Liver (tissue), 9 donors: Measurements from ENCODE around the gene COL19A1. TPM values are rescaled to one million over a fixed set of nuclear protein-coding genes. Genes with fewer than 3 reads are reported as not detected.

Experiments used
- DNase-seq: peaks from one replicate; pipeline ENCODE4 v3.0.0-alpha.2; 2017; ENCODE audit warnings: low spot score
- H3K27ac ChIP-seq, 2 donors: one replicate each; pipeline ENCODE4 v1.7.0; 2013; ENCODE audit warnings: inconsistent platforms in 2 of 2, low read length in 2 of 2, control low read depth in 1 of 2, low read depth in 1 of 2, mild to moderate bottlenecking in 1 of 2
- H3K27me3 ChIP-seq, 4 donors: one replicate each; pipeline versions ENCODE4 v1.6.1 to v1.7.0; 2013; ENCODE audit warnings: low read length in 3 of 4, inconsistent platforms in 1 of 4, mild to moderate bottlenecking in 1 of 4, moderate library complexity in 1 of 4; ENCODE audit not compliant: control insufficient read depth in 4 of 4, insufficient read depth in 4 of 4
- H3K36me3 ChIP-seq, 4 donors: one replicate each; pipeline versions ENCODE4 v1.6.1 to v1.7.0; 2013; ENCODE audit warnings: low read length in 3 of 4, mild to moderate bottlenecking in 3 of 4, low read depth in 1 of 4, moderate library complexity in 1 of 4; ENCODE audit not compliant: control insufficient read depth in 4 of 4, insufficient read depth in 3 of 4
- H3K4me1 ChIP-seq, 4 donors: one replicate each; pipeline versions ENCODE4 v1.6.1 to v1.7.0; 2013; ENCODE audit warnings: low read length in 3 of 4, mild to moderate bottlenecking in 3 of 4, moderate library complexity in 1 of 4; ENCODE audit not compliant: control insufficient read depth in 4 of 4, insufficient read depth in 4 of 4
- H3K4me3 ChIP-seq, 3 donors: one replicate each; pipeline versions ENCODE4 v1.6.1 to v1.7.0; 2013; ENCODE audit warnings: low read length in 3 of 3, control low read depth in 1 of 3, low read depth in 1 of 3, mild to moderate bottlenecking in 1 of 3
- H3K9ac ChIP-seq, 2 donors: one replicate each; pipeline ENCODE4 v1.7.0; 2013; ENCODE audit warnings: low read length in 2 of 2, mild to moderate bottlenecking in 2 of 2, moderate library complexity in 2 of 2, control low read depth in 1 of 2, low read depth in 1 of 2
- H3K9me3 ChIP-seq, 4 donors: one replicate each; pipeline versions ENCODE4 v1.6.1 to v1.7.0; 2013; ENCODE audit warnings: low read length in 3 of 4; ENCODE audit not compliant: control insufficient read depth in 4 of 4
- FOXA1 ChIP-seq: IDR thresholded peaks from 2 replicates; pipeline ENCODE4 v1.6.1; 2016; ENCODE audit warnings: antibody characterized with exemption
- FOXA2 ChIP-seq: IDR thresholded peaks from 2 replicates; pipeline ENCODE4 v1.6.1; 2016; ENCODE audit warnings: antibody characterized with exemption
- GABPA ChIP-seq, 2 donors: IDR thresholded peaks in 1 of 2; conservative IDR thresholded peaks in 1 of 2; 2 replicates each; pipeline ENCODE4 v1.6.1; 2016; ENCODE audit warnings: antibody characterized with exemption in 2 of 2, mild to moderate bottlenecking in 1 of 2, moderate library complexity in 1 of 2
- HNF4A ChIP-seq, 2 donors: conservative IDR thresholded peaks; 2 replicates each; pipeline ENCODE4 v1.6.1; 2016; ENCODE audit warnings: antibody characterized with exemption in 2 of 2, mild to moderate bottlenecking in 2 of 2
- HNF4G ChIP-seq: IDR thresholded peaks from 2 replicates; pipeline ENCODE4 v1.6.1; 2016; ENCODE audit warnings: antibody characterized with exemption
- JUND ChIP-seq, 2 donors: IDR thresholded peaks; 2 replicates each; pipeline ENCODE4 v1.6.1; 2016; ENCODE audit warnings: antibody characterized with exemption in 2 of 2
- NR2F2 ChIP-seq: IDR thresholded peaks from 2 replicates; pipeline ENCODE4 v1.6.1; 2016; ENCODE audit warnings: antibody characterized with exemption
- RAD21 ChIP-seq, 2 donors: IDR thresholded peaks; 2 replicates each; pipeline ENCODE4 v1.6.1; 2016; ENCODE audit warnings: antibody characterized with exemption in 2 of 2, mild to moderate bottlenecking in 2 of 2
- RXRA ChIP-seq, 2 donors: IDR thresholded peaks; 2 replicates each; pipeline ENCODE4 v1.6.1; 2017 to 2018; ENCODE audit warnings: antibody characterized with exemption in 2 of 2, mild to moderate bottlenecking in 1 of 2
- SP1 ChIP-seq: IDR thresholded peaks from 2 replicates; pipeline ENCODE4 v1.6.1; 2018; ENCODE audit warnings: antibody characterized with exemption, mild to moderate bottlenecking
- TAF1 ChIP-seq: conservative IDR thresholded peaks from 2 replicates; pipeline ENCODE4 v1.6.1; 2016; ENCODE audit warnings: antibody characterized with exemption, mild to moderate bottlenecking
- YY1 ChIP-seq: IDR thresholded peaks from 2 replicates; pipeline ENCODE4 v1.6.1; 2016; ENCODE audit warnings: antibody characterized with exemption, mild to moderate bottlenecking
- WGBS: extraction: QIAGEN DNeasy Blood & Tissue Kit; methylation state at CpG from one replicate; pipeline ENCODE4 v1.1.7; 2013; 5-methylcytosine and 5-hydroxymethylcytosine counted together
- polyA plus RNA-seq, 2 donors: library from polyadenylated mRNA; stranded (reverse) in 1 of 2; unstranded in 1 of 2; fragments of 200-250 nt in 1 of 2; fragments of >200 nt in 1 of 2; fragmentation: Nextera tagmentation in 1 of 2; extraction: Ambion mirVana in 1 of 2; gene quantifications; one replicate each; pipeline versions ENCODE4 v1.2.1 to v1.2.3, GENCODE V29; 2013 to 2015
- total RNA-seq, 2 donors: library from RNA; depleted of rRNA; stranded (reverse); fragments of >200 nt; gene quantifications; one replicate each; pipeline ENCODE4 v1.2.3, GENCODE V29; 2014
- TF ChIP-seq, protein P1 (sequence below): IDR thresholded peaks from 2 replicates; pipeline ENCODE4 v1.6.1; 2016; ENCODE audit warnings: antibody characterized with exemption
- TF ChIP-seq, protein P2 (sequence below): fragments of 150-350 bp; IDR thresholded peaks from 2 replicates; pipeline ENCODE4 v1.5.1; 2017; ENCODE audit warnings: improper control_type of control experiment, low read depth, low read length; ENCODE audit not compliant: missing input control
- TF ChIP-seq, protein P3 (sequence below): IDR thresholded peaks from 2 replicates; pipeline ENCODE4 v1.6.1; 2016; ENCODE audit warnings: antibody characterized with exemption, mild to moderate bottlenecking
- TF ChIP-seq, protein P4 (sequence below): IDR thresholded peaks from 2 replicates; pipeline ENCODE4 v1.6.1; 2016; ENCODE audit warnings: antibody characterized with exemption
- donor health status: healthy.
- donor health status: healthy.
- donor health status: healthy.
- donor health status: healthy.
- donor health status: healthy.

The COL19A1 gene
- total and polyA plus RNA-seq, 4 donors: 0.25 to 0.51 TPM; not detected in 2

DNA sequence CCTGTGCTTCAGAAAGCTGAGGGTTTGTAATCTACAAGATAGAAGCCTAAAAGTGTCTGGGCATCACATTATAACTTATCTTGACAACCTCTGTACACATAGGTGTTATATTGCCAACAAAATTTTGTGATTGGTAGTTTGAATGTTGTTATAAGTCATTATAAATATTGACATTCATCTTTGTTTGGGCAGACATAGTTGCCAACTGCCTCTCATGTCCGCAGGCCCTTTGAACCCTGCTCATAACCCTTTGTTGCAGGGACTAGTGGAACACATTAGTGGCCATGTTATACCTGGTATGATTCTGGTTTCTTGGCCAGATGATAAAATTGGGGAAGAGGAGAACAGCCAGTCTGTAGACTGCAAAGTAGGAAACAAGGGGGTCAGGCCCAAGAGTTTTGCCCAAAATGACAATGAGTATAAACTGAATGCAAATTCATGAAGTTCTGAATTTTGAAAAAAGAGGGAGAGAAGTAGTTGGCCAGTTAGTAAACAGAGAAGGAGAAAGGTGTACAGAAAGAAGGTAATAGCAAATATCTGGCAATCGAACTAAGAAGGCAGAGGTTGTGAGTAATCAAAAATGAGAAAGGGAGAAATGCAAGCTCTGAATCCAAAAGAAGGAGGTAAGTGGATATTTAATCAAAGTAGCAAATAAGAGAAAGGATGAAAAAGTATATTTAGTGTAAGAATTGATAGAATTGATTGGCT lies 48.0 kb upstream of the COL19A1 start:
- Histone ChIP-seq H3K9ac (no peak overlapping the region), H3K27ac (peak overlapping the region in 1 of 2 donors; percentile 1), H3K36me3 (no peaks in the 10 kb centered on the region), H3K4me3 (no peak overlapping the region), H3K4me1 (peaks cover 3 to 12% (median 5%) of the 10 kb centered on the region in 4 donors), H3K27me3 (no peaks in the 10 kb centered on the region), H3K9me3 (no peaks in the 10 kb centered on the region)
- DNase-seq: no peak
- WGBS: 39% methylated on average over 2 of the region's 2 CpGs
- TF ChIP-seq, protein P1, sequence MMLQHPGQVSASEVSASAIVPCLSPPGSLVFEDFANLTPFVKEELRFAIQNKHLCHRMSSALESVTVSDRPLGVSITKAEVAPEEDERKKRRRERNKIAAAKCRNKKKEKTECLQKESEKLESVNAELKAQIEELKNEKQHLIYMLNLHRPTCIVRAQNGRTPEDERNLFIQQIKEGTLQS: no peak
- TF ChIP-seq HNF4G (peak; percentile 36), HNF4A (conservative IDR thresholded peaks at IDR 0.05) (peak; percentile 70 to 74), RXRA (IDR thresholded peaks at IDR 0.05) (peak; percentile 78 to 84), FOXA1 (peak; percentile 41), JUND (IDR thresholded peaks at IDR 0.05) (no peak), GABPA (IDR thresholded peaks at IDR 0.05 in 1 of 2, conservative IDR thresholded peaks at IDR 0.05 in 1 of 2) (no peak), NR2F2 (no peak), RAD21 (IDR thresholded peaks at IDR 0.05) (peak in 1 of 2 donors; percentile 29), FOXA2 (peak; percentile 74), SP1 (peak; percentile 53), YY1 (peak; percentile 90), TAF1 (no peak)
- TF ChIP-seq, protein P2, sequence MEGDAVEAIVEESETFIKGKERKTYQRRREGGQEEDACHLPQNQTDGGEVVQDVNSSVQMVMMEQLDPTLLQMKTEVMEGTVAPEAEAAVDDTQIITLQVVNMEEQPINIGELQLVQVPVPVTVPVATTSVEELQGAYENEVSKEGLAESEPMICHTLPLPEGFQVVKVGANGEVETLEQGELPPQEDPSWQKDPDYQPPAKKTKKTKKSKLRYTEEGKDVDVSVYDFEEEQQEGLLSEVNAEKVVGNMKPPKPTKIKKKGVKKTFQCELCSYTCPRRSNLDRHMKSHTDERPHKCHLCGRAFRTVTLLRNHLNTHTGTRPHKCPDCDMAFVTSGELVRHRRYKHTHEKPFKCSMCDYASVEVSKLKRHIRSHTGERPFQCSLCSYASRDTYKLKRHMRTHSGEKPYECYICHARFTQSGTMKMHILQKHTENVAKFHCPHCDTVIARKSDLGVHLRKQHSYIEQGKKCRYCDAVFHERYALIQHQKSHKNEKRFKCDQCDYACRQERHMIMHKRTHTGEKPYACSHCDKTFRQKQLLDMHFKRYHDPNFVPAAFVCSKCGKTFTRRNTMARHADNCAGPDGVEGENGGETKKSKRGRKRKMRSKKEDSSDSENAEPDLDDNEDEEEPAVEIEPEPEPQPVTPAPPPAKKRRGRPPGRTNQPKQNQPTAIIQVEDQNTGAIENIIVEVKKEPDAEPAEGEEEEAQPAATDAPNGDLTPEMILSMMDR: no peak
- TF ChIP-seq, protein P3, sequence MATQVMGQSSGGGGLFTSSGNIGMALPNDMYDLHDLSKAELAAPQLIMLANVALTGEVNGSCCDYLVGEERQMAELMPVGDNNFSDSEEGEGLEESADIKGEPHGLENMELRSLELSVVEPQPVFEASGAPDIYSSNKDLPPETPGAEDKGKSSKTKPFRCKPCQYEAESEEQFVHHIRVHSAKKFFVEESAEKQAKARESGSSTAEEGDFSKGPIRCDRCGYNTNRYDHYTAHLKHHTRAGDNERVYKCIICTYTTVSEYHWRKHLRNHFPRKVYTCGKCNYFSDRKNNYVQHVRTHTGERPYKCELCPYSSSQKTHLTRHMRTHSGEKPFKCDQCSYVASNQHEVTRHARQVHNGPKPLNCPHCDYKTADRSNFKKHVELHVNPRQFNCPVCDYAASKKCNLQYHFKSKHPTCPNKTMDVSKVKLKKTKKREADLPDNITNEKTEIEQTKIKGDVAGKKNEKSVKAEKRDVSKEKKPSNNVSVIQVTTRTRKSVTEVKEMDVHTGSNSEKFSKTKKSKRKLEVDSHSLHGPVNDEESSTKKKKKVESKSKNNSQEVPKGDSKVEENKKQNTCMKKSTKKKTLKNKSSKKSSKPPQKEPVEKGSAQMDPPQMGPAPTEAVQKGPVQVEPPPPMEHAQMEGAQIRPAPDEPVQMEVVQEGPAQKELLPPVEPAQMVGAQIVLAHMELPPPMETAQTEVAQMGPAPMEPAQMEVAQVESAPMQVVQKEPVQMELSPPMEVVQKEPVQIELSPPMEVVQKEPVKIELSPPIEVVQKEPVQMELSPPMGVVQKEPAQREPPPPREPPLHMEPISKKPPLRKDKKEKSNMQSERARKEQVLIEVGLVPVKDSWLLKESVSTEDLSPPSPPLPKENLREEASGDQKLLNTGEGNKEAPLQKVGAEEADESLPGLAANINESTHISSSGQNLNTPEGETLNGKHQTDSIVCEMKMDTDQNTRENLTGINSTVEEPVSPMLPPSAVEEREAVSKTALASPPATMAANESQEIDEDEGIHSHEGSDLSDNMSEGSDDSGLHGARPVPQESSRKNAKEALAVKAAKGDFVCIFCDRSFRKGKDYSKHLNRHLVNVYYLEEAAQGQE: peak; percentile 17
- TF ChIP-seq, protein P4, sequence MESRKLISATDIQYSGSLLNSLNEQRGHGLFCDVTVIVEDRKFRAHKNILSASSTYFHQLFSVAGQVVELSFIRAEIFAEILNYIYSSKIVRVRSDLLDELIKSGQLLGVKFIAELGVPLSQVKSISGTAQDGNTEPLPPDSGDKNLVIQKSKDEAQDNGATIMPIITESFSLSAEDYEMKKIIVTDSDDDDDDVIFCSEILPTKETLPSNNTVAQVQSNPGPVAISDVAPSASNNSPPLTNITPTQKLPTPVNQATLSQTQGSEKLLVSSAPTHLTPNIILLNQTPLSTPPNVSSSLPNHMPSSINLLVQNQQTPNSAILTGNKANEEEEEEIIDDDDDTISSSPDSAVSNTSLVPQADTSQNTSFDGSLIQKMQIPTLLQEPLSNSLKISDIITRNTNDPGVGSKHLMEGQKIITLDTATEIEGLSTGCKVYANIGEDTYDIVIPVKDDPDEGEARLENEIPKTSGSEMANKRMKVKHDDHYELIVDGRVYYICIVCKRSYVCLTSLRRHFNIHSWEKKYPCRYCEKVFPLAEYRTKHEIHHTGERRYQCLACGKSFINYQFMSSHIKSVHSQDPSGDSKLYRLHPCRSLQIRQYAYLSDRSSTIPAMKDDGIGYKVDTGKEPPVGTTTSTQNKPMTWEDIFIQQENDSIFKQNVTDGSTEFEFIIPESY: peak; percentile 45
